IMR-90 (cell line): ENCODE data around the gene CSAD.

Source experiments
- CEBPB ChIP-seq: IDR thresholded peaks from 2 replicates; pipeline ENCODE4 v1.6.1; 2012; ENCODE audit warnings: low read depth, low read length, improper control_type of control experiment
- CHD1 ChIP-seq: IDR thresholded peaks from 2 replicates; pipeline ENCODE4 v1.6.1; 2012; ENCODE audit warnings: low read depth, low read length, improper control_type of control experiment
- CTCF ChIP-seq: conservative IDR thresholded peaks from 2 replicates; pipeline ENCODE4 v1.5.1; 2012; ENCODE audit warnings: mild to moderate bottlenecking, low read depth, low read length, improper control_type of control experiment
- ELK1 ChIP-seq: fragments of 150-350 bp; IDR thresholded peaks from 2 replicates; pipeline ENCODE4 v1.6.1; 2016; ENCODE audit warnings: low read depth, mild to moderate bottlenecking, low read length, moderate library complexity, borderline replicate concordance
- FOS ChIP-seq: fragments of 150-350 bp; IDR thresholded peaks from 2 replicates; pipeline ENCODE4 v1.6.1; 2016; ENCODE audit warnings: low read depth, low read length
- MAFK ChIP-seq: IDR thresholded peaks from 2 replicates; pipeline ENCODE4 v1.6.1; 2012; ENCODE audit warnings: low read depth, low read length, improper control_type of control experiment
- MAZ ChIP-seq: IDR thresholded peaks from 2 replicates; pipeline ENCODE4 v1.6.1; 2012; ENCODE audit warnings: low read depth, mild to moderate bottlenecking, low read length, improper control_type of control experiment, moderate library complexity, borderline replicate concordance
- POLR2A ChIP-seq: IDR thresholded peaks from 2 replicates; pipeline ENCODE4 v1.6.1; 2012; ENCODE audit warnings: mild to moderate bottlenecking, low read depth, low read length
- RAD21 ChIP-seq: IDR thresholded peaks from 2 replicates; pipeline ENCODE4 v1.6.1; 2012; ENCODE audit warnings: low read length, improper control_type of control experiment
- RCOR1 ChIP-seq: IDR thresholded peaks from 2 replicates; pipeline ENCODE4 v1.6.1; 2012; ENCODE audit warnings: mild to moderate bottlenecking, low read length, improper control_type of control experiment; ENCODE audit not compliant: insufficient replicate concordance
- RFX5 ChIP-seq: IDR thresholded peaks from 2 replicates; pipeline ENCODE4 v1.8.0; 2012; ENCODE audit warnings: low read depth, mild to moderate bottlenecking, low read length, moderate library complexity
- USF2 ChIP-seq: fragments of 150-350 bp; IDR thresholded peaks from 2 replicates; pipeline ENCODE4 v1.6.1; 2017; ENCODE audit warnings: mild to moderate bottlenecking, antibody characterized with exemption, low read length, low read depth

- no peak for TF ChIP-seq POLR2A
- TF ChIP-seq CTCF: no peak
- TF ChIP-seq RAD21: no peak
- peak; percentile 94 for TF ChIP-seq MAZ
- TF ChIP-seq RFX5: no peak
- no peak for TF ChIP-seq MAFK
- no peak for TF ChIP-seq CHD1
- no peak for TF ChIP-seq USF2
- no peak for TF ChIP-seq FOS
- TF ChIP-seq CEBPB: no peak
- no peak for TF ChIP-seq ELK1
- TF ChIP-seq RCOR1: no peak
These were observed 40.0 kb upstream of the CSAD start for GRCh38 chr12:53220694-53221202.
